HG03159 (cell line): ENCODE data around the gene TMEM134.
"Not testable (repeated sequence)": the region's sequence is repeated elsewhere in the genome, so short reads cannot be mapped to it uniquely, and the experiment has no call there.

Experiments
- ATAC-seq: cut with Tn5 transposase; IDR thresholded peaks from one replicate; pipeline ENCODE4 v1.9.1; 2021; ENCODE audit warnings: mild to moderate bottlenecking, moderate library complexity; ENCODE audit not compliant: unreplicated experiment

Gene TMEM134

GRCh38 chr11:67468759-67469507, at the start of gene TMEM134:
Gene TMEM134, minus strand, starts transcription at chr11:67469251. Its CDS starts 59 bp downstream, at chr11:67469192.
- ATAC-seq = peak; percentile 57

GRCh38 chr11:67517784-67518552, 48.9 kb upstream of the TMEM134 start:
- ATAC-seq = no peak

GRCh38 chr11:67516806-67517205, 47.8 kb upstream of the TMEM134 start:
- ATAC-seq = no peak

- ATAC-seq = no peak
Observed at GRCh38 chr11:67514116-67514515, 45.1 kb upstream of the TMEM134 start.

GRCh38 chr11:67511558-67511957, 42.5 kb upstream of the TMEM134 start:
- ATAC-seq = not testable (repeated sequence)

GRCh38 chr11:67510023-67510345, 40.9 kb upstream of the TMEM134 start:
- no peak for ATAC-seq

GRCh38 chr11:67508486-67509121, 39.6 kb upstream of the TMEM134 start:
- peak; percentile 33 for ATAC-seq

- ATAC-seq = peak; percentile 72
Observed at GRCh38 chr11:67507864-67508485, 38.9 kb upstream of the TMEM134 start, which contains the start of gene CDK2AP2. Gene CDK2AP2, minus strand, starts transcription at chr11:67508162. Its CDS starts 80 bp downstream, at chr11:67508082.

- ATAC-seq = no peak
Observed at GRCh38 chr11:67507242-67507863, 38.3 kb upstream of the TMEM134 start.

GRCh38 chr11:67506426-67507051, 37.5 kb upstream of the TMEM134 start:
- ATAC-seq = no peak

GRCh38 chr11:67505605-67506396, 36.8 kb upstream of the TMEM134 start:
- ATAC-seq = no peak

- ATAC-seq = no peak
Observed at GRCh38 chr11:67504950-67505581, 36.0 kb upstream of the TMEM134 start, which contains the start of gene PITPNM1. Gene PITPNM1, minus strand, starts transcription at chr11:67505363. Its CDS starts 1,183 bp downstream, at chr11:67504180.

GRCh38 chr11:67504005-67504949, 35.2 kb upstream of the TMEM134 start:
- ATAC-seq = no peak

- ATAC-seq = no peak
Observed at GRCh38 chr11:67503119-67504004, 34.3 kb upstream of the TMEM134 start.

GRCh38 chr11:67502328-67502979, 33.4 kb upstream of the TMEM134 start:
- no peak for ATAC-seq

- ATAC-seq = no peak
Observed at GRCh38 chr11:67501854-67502253, 32.8 kb upstream of the TMEM134 start.
